A673 (cell line): ENCODE data around the gene C8G.

Experiments
- CTCF ChIP-seq: fragments of 300-800, 200-600 bp; sonication (generic); conservative IDR thresholded peaks from 2 replicates; pipeline ENCODE4 v1.5.1; 2017; ENCODE audit warnings: low read depth, mild to moderate bottlenecking, antibody characterized with exemption, low read length, moderate library complexity, mixed read lengths
- EZH2 ChIP-seq: fragments of 200-600 bp; sonication (generic); IDR thresholded peaks from 2 replicates; pipeline ENCODE4 v1.6.1; 2017; ENCODE audit warnings: borderline replicate concordance, low read depth, mild to moderate bottlenecking, mixed read lengths, antibody characterized with exemption, low read length; ENCODE audit not compliant: poor library complexity, severe bottlenecking

GRCh38 chr9:136925414-136926153 lies 19.5 kb upstream of the C8G start:
- no peak for TF ChIP-seq EZH2
- no peak for TF ChIP-seq CTCF
